Pancreas (tissue), 10 donors: ENCODE results near the gene ZNF536. TPM values are rescaled to one million over a fixed set of nuclear protein-coding genes. Genes with fewer than 3 reads are reported as not detected.

Experiments used
- ATAC-seq, 4 donors: fragments of 200-7000 bp; cut with Tn5 transposase; one replicate each; pipeline versions ENCODE4 v1.8.0 to v1.9.1; 2020; ENCODE audit warnings: mild to moderate bottlenecking in 4 of 4, moderate library complexity in 4 of 4
- DNase-seq, 6 donors: peaks; one replicate each; pipeline ENCODE4 v3.0.0-alpha.2; 2020
- FAIRE-seq: peaks from 2 replicates; lab custom pipeline; 2012; peaks lifted over from hg19 to GRCh38; lab: Jason Lieb, UNC
- H3K27ac ChIP-seq, 4 donors: fragments of 200-600 bp; sonication (generic); 1 replicate in 3 of 4; 2 replicates in 1 of 4; pipeline versions ENCODE4 v1.5.0 to v1.8.0; 2020
- H3K27me3 ChIP-seq, 4 donors: fragments of 200-600 bp; one replicate each; pipeline ENCODE4 v1.8.0; 2021
- H3K36me3 ChIP-seq, 3 donors: fragments of 200-600 bp; sonication (generic) in 1 of 3; one replicate each; pipeline versions ENCODE4 v1.5.0 to v1.8.0; 2020 to 2021
- H3K4me1 ChIP-seq, 3 donors: fragments of 200-600 bp; one replicate each; pipeline ENCODE4 v1.8.0; 2021
- H3K4me3 ChIP-seq, 4 donors: fragments of 200-600 bp; sonication (generic) in 2 of 4; one replicate each; pipeline versions ENCODE4 v1.5.0 to v1.8.0; 2020 to 2021
- H3K9me3 ChIP-seq, 4 donors: fragments of 200-600 bp; one replicate each; pipeline ENCODE4 v1.8.0; 2021
- CTCF ChIP-seq, 4 donors: fragments of 200-600 bp; sonication (generic) in 3 of 4; IDR thresholded peaks; one replicate each; pipeline versions ENCODE4 v1.5.0 to v1.8.0; 2021; ENCODE audit warnings: antibody characterized with exemption in 4 of 4
- WGBS, 2 donors: extraction: QIAGEN DNeasy Blood & Tissue Kit; methylation state at CpG; one replicate each; pipeline ENCODE4 v1.1.7; 2013; 5-methylcytosine and 5-hydroxymethylcytosine counted together
- intact Hi-C, 3 donors: fragments of 100-400 bp; cut with DNase I; formaldehyde crosslinking; loops; one replicate each; pipeline versions ENCODE4 v1.11.1 to v1.14.2; 2022
- polyA plus RNA-seq, 2 donors: library from polyadenylated mRNA; stranded (reverse); fragments of 200-250 nt; gene quantifications; one replicate each; pipeline ENCODE4 v1.2.3, GENCODE V29; 2013
- total RNA-seq, 6 donors: library from RNA; stranded (reverse); fragmentation: NEBNext Ultra II Directional in 4 of 6; extraction: Animal tissue kit (Norgen Biotek cat#: 25700) in 4 of 6; gene quantifications; one replicate each; pipeline versions ENCODE4 v1.2.1 to v1.2.4, GENCODE V29; 2021 to 2023
- donor health status: healthy with polysubstance abuse.
- donor health status: DM: no; HTN: no; CAD: no; lungs with moderate emphysema.
- donor health status: DM: no; HTN: no; CAD: no.
- donor health status: control.
- donor health status: control.
- donor health status: Bipolar disorder and iron deficiency.
- donor health status: DM: yes; HTN: yes; CAD: no.
- donor health status: DM: no; HTN: no; CAD: no.
- donor health status: DM: no; HTN: no; CAD: no.
- donor health status: DM: yes; HTN: yes; CAD: no.

The ZNF536 gene
- total and polyA plus RNA-seq, 8 donors, result 0.06 to 1.7 (median 0.13) TPM

- intact Hi-C loops, result no loop called here
- H3K36me3 ChIP-seq, result no peaks in the 10 kb centered on the region
- 68 to 79% methylated on average over 22 of the region's 22 CpGs for WGBS, 2 donors
- no peak overlapping the region for H3K4me3 ChIP-seq
- no peak overlapping the region for H3K27ac ChIP-seq
- DNase-seq (no peak), FAIRE-seq (no peak), ATAC-seq (no peak)
- TF ChIP-seq CTCF (IDR thresholded peaks at IDR 0.05), result no peak
- H3K4me1 ChIP-seq, result no peaks in the 10 kb centered on the region
- H3K27me3 ChIP-seq, result peaks cover 0 to 8% (median 0%) of the 10 kb centered on the region in 4 donors
- no peaks in the 10 kb centered on the region for H3K9me3 ChIP-seq
These were observed 194.7 kb downstream of the ZNF536 start for GRCh38 chr19:30566681-30567420.

GRCh38 chr19:30567536-30568232 is 195.5 kb downstream of the ZNF536 start:
- no peak for TF ChIP-seq CTCF (IDR thresholded peaks at IDR 0.05)
- WGBS, 2 donors, result 36% methylated on average over 15 of the region's 15 CpGs
- FAIRE-seq, result no peak

GRCh38 chr19:30570194-30570593 is 198.0 kb downstream of the ZNF536 start:
- Histone ChIP-seq H3K27ac (no peak overlapping the region), H3K4me1 (no peaks in the 10 kb centered on the region), H3K4me3 (no peak overlapping the region), H3K36me3 (no peaks in the 10 kb centered on the region), H3K9me3 (no peaks in the 10 kb centered on the region), H3K27me3 (peaks cover 0 to 8% (median 0%) of the 10 kb centered on the region in 4 donors)
- no peak for TF ChIP-seq CTCF (IDR thresholded peaks at IDR 0.05)
- WGBS, 2 donors, result 69 to 74% methylated on average over 14 of the region's 14 CpGs
- DNase-seq (no peak), FAIRE-seq (no peak), ATAC-seq (no peak)
- intact Hi-C loops, result no loop called here

More at GRCh38 chr19:30567536-30568232, 195.5 kb downstream of the ZNF536 start:
- Histone ChIP-seq H3K4me1 (no peaks in the 10 kb centered on the region), H3K9me3 (no peaks in the 10 kb centered on the region), H3K36me3 (no peaks in the 10 kb centered on the region), H3K27me3 (peaks cover 0 to 8% (median 0%) of the 10 kb centered on the region in 4 donors), H3K4me3 (no peak overlapping the region), H3K27ac (no peak overlapping the region)
- intact Hi-C loops, result no loop called here
- no peak for ATAC-seq
- no peak for DNase-seq

GRCh38 chr19:30577551-30578105 is 205.4 kb downstream of the ZNF536 start:
- 43 to 55% methylated on average over 6 of the region's 6 CpGs for WGBS, 2 donors
- intact Hi-C loops, result no loop called here
- FAIRE-seq (no peak), ATAC-seq (no peak), DNase-seq (no peak)
- no peak for TF ChIP-seq CTCF (IDR thresholded peaks at IDR 0.05)
- Histone ChIP-seq H3K4me3 (no peak overlapping the region), H3K4me1 (no peaks in the 10 kb centered on the region), H3K27ac (no peak overlapping the region), H3K9me3 (no peaks in the 10 kb centered on the region), H3K27me3 (no peaks in the 10 kb centered on the region), H3K36me3 (no peaks in the 10 kb centered on the region)
